ENCODE measurements around the gene SPATA33.

SPATA33 gene

GRCh38 chr16:89717688-89718505, 60.3 kb downstream of the SPATA33 start:
- Histone ChIP-seq H3K9me3 (replicated peaks; ENCODE audit: insufficient read depth, low read length) (no peaks in the 10 kb centered on the region), H3K9ac (ENCODE audit: low read length) (no peak overlapping the region), H3K4me1 (ENCODE audit: low read length) (no peaks in the 10 kb centered on the region), H3K36me3 (replicated peaks; ENCODE audit: insufficient read depth, low read length) (no peaks in the 10 kb centered on the region), H3K9me2 (replicated peaks; ENCODE audit: insufficient read depth, low read length) (no peaks in the 10 kb centered on the region), H2AFZ (ENCODE audit: low read length) (no peak overlapping the region), H4K20me1 (ENCODE audit: insufficient read depth, low read length) (no peaks in the 10 kb centered on the region), H3K79me2 (ENCODE audit: low read length) (peaks cover 8% of the 10 kb centered on the region), H3K4me2 (ENCODE audit: low read depth, low read length) (no peak overlapping the region), H3K4me3 (ENCODE audit: low read length) (no peak overlapping the region), H3K27ac (ENCODE audit: low read length) (no peak overlapping the region), H3K27me3 (replicated peaks; ENCODE audit: insufficient read depth, low read length) (no peaks in the 10 kb centered on the region), H3F3A (ENCODE audit: insufficient read depth, low read length) (peaks cover 15% of the 10 kb centered on the region)
- no peak for TF ChIP-seq EZH2 (optimal IDR thresholded peaks at IDR 0.05; ENCODE audit: low read depth, low read length)
- no peak for TF ChIP-seq EZH2phosphoT487 (IDR thresholded peaks at IDR 0.05; ENCODE audit: low read length)
- no peak for TF ChIP-seq CTCF (IDR thresholded peaks at IDR 0.05; ENCODE audit: low read length)
- DNase-seq, result no peak

Measured in MM.1S (cell line).